Right ventricle myocardium superior (tissue), 1 donor: Measurements from ENCODE around the gene ABHD13. TPM values are rescaled to one million over a fixed set of nuclear protein-coding genes. Genes with fewer than 3 reads are reported as not detected.
"Not testable (repeated sequence)": the region's sequence is repeated elsewhere in the genome, so short reads cannot be mapped to it uniquely, and the experiment has no call there.

Source experiments
- ATAC-seq: fragments of 200-7000 bp; cut with Tn5 transposase; one replicate; pipeline ENCODE4 v1.9.1; 2020; ENCODE audit warnings: mild to moderate bottlenecking; ENCODE audit not compliant: poor library complexity
- DNase-seq: peaks from one replicate; pipeline ENCODE4 v3.0.0-alpha.2; 2020
- intact Hi-C: fragments of 100-400 bp; cut with DNase I; formaldehyde crosslinking; loops from one replicate; pipeline ENCODE4 v1.11.2; 2022
- total RNA-seq: library from RNA; stranded (reverse); fragmentation: NEBNext Ultra II Directional; extraction: Animal tissue kit (Norgen Biotek cat#: 25700); gene quantifications from one replicate; pipeline ENCODE4 v1.2.1, GENCODE V29; 2021
- donor health status: DM: no; HTN: yes; CAD: no; lungs with severe emphysema.

ABHD13 gene
- total RNA-seq, 1 donor from 2014 or later = 4.7 TPM

DNA sequence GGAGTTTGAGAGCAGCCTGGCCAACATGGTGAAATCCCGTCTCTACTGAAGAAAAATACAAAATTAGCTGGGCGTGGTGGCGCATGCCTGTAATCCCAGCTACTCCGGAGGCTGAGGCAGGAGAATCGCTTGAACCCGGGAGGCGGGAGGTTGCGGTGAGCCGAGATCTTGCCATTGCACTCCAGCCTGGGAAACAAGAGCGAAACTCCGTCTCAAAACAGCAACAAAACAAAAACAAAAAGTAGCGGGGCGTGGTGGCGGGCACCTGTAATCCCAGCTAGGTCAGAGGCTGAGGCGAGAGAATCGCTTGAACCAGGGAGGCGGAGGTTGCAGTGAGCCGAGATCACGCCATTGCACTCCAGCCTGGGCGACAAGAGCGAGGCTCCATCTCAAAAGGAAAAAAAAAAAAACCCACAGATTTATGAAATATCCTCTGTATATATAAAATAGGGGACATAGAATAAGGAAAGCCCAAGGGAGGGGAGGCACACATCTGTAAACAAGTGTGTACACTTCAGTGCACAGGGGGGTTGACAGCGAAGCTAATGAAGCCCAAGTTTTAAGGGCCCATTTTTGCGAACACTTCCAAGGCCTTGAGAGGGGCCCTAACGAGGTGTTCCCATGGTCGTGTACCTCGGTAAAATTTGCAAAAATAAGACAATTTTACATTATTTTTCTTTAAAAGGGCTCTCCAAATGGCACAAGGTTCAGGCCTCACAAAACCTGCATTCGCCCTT is 717 bp upstream of the ABHD13 start:
- intact Hi-C loops, DNase-seq: not testable (repeated sequence)
- peak; percentile 2 for ATAC-seq

- intact Hi-C loops = no loop called here
- no peak for ATAC-seq
- DNase-seq = no peak
Measured at GRCh38 chr13:108220041-108220440, 1.8 kb downstream of the ABHD13 start.

- intact Hi-C loops = no loop called here
- ATAC-seq (no peak), DNase-seq (no peak)
Measured at GRCh38 chr13:108223687-108224503, 5.7 kb downstream of the ABHD13 start.

GRCh38 chr13:108225440-108225839 is 7.2 kb downstream of the ABHD13 start:
- DNase-seq (no peak), ATAC-seq (no peak)
- intact Hi-C loops = no loop called here

DNA sequence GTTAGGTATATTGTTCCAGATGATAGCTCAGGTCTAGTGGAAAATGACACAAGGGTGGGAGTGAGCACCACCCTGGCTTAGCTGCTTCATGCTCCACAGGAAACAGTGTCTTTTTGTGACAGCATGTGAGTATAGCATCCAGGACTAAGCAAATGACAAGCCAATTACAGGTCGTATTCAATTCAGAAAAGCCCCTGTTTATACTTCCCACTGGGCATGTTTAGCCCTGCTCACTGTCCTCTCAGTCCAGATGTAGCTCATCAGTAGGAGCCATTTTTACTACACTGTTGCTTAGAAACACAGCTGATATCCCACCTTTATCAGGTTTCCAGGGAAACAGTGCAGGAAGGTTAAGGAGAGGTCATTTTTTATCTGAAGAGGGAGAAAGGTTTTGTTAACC is 8.0 kb downstream of the ABHD13 start:
- ATAC-seq (peak; percentile 56), DNase-seq (no peak)
- intact Hi-C loops = no loop called here

DNA sequence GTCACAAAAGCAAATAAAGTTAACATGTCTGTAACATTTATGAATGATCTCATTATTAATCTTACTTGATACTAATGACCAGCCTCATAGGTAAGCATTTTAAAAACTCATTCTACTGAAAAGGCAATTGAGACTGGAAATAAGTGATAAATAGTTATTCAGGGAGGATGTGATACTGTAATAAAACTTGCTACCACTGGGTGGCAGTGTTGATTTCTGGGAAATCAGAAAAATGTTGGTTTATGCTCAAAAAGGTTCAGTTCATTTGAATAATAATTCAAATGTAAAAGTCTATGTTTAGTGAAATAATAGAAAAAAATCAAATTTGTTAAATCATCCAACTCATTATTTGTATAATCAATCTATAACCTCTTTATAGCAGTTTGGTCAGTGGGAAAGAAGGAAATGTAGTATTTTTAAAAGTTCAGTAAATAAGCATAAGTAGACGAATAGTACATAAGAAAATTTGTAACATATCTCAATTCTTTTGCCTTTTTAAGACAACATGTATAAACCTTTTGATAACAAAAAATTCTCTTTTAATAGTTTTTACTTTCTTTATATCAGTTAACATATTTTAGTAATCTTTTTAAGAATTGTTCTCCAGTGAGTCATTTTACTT is 9.6 kb downstream of the ABHD13 start:
- intact Hi-C loops = no loop called here
- ATAC-seq (peak; percentile 37), DNase-seq (no peak)

DNA sequence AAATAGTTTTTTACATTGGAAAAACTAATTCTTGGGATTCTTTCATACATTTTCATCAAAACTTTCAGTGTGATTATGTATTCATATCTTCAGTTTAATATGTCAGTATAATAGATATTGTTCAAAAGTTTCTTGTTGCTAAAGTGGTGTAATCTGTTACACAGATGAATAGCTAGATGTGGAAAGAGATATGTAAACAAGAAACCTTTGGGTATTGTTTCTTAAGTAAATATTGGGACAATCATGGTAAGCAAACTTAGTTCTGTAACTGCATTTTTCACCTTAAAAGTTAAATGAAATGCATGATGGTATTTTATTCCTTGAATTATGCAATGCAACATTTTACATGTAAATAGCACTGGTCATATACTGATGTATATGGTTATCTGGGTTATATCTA is 12.2 kb downstream of the ABHD13 start:
- ATAC-seq (no peak), DNase-seq (no peak)
- intact Hi-C loops = no loop called here

DNA sequence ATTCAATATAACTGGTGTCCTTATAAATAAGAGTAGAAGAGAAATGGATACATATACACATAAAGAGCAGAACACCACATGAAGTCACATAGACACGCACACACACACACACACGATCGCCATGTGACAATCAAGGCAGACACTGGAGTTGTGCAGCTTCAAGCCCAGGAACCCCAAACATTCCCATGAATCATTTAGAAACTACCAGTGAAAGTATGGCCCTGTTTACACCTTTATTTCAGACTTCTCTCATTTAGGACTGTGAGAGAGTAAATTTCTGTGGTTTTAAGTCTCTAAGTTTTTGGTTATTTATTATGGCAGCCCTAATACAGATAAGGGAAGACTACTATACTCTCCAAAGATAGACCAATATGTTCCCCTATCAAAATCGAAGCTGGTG is 31.0 kb downstream of the ABHD13 start:
- no peak for DNase-seq
- ATAC-seq = no peak
- intact Hi-C loops = no loop called here

- intact Hi-C loops = no loop called here
- ATAC-seq (no peak), DNase-seq (no peak)
Measured at GRCh38 chr13:108257248-108257647, 39.1 kb downstream of the ABHD13 start.

GRCh38 chr13:108263621-108264355 is 45.6 kb downstream of the ABHD13 start:
- no peak for DNase-seq
- no peak for ATAC-seq
- intact Hi-C loops = no loop called here

- ATAC-seq (no peak), DNase-seq (peak; percentile 45)
- intact Hi-C loops = no loop called here
Measured at GRCh38 chr13:108266321-108266990, 48.3 kb downstream of the ABHD13 start.

DNA sequence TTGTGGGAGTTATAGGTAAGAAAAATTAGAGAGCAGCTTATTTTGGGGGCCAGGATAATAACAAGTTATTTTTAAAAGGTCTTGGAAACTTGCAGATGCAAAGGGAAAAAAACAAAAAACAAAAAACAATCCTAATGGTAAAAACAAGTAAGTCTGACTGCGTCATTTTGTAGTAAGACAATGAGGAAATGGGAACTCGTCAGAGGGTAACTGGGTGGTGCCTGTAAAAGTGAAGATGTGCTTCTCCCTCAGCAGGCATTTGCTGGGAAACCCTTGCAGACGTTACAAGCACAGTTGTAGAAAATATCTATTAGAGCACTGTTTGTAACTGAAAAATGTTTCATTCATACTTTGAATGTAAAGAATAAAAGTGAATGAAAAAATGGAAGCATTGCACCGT is 49.2 kb downstream of the ABHD13 start:
- DNase-seq = no peak
- ATAC-seq = no peak
- intact Hi-C loops = no loop called here

GRCh38 chr13:108267855-108268254 is 49.7 kb downstream of the ABHD13 start:
- DNase-seq, ATAC-seq, intact Hi-C loops: not testable (repeated sequence)

- no peak for DNase-seq
- ATAC-seq = no peak
- intact Hi-C loops = no loop called here
Measured at GRCh38 chr13:108268466-108269112, 50.4 kb downstream of the ABHD13 start.

DNA sequence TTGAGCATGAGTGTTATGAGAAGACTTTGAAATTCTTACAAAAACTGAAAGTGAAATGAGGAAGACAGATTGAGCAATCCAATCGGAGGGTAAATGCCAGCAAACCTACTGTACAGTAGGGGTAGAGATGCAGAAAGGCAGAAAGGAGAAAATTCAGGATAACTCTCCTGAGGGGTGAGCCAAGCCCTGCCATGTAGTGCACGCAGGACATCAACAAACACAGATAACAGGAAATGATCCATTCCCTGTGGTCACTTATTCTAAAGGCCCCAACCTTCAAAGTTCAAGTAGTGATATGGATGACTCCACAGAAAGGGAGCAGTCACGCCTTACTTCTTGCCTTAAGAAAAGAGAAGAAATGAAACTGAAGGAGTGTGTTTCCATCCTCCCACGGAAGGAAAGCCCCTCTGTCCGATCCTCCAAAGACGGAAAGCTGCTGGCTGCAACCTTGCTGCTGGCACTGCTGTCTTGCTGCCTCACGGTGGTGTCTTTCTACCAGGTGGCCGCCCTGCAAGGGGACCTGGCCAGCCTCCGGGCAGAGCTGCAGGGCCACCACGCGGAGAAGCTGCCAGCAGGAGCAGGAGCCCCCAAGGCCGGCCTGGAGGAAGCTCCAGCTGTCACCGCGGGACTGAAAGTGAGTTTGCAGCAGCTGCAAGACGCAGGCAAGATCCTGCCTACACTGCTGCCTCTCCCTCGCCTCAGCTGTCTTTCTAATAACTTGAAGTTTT is 51.6 kb downstream of the ABHD13 start, which contains the start of gene TNFSF13B:
Gene TNFSF13B (plus strand): TSS at position 118 of the 728 bp plus-strand sequence. CDS start 178 bp downstream, at position 296.
- intact Hi-C loops = no loop called here
- ATAC-seq = peak; percentile 83
- peak; percentile 68 for DNase-seq

GRCh38 chr13:108270442-108270841 is 52.2 kb downstream of the ABHD13 start:
- DNase-seq = no peak
- intact Hi-C loops = no loop called here
- no peak for ATAC-seq

- intact Hi-C loops = no loop called here
- DNase-seq (no peak), ATAC-seq (no peak)
Measured at GRCh38 chr13:108272333-108272732, 54.1 kb downstream of the ABHD13 start.
